MM.1S (cell line): ENCODE measurements around the gene FH.

Experiments used
- DNase-seq: peaks from one replicate; pipeline ENCODE4 v3.0.0-alpha.2; 2015
- H2AFZ ChIP-seq: fragments of 300-600 bp; sonication (generic); 2 replicates; pipeline ENCODE4 v1.6.0; 2016; ENCODE audit warnings: antibody characterized with exemption, low read length
- H3F3A ChIP-seq: fragments of 300-600 bp; sonication (generic); 2 replicates; pipeline ENCODE4 v1.6.1; 2016; ENCODE audit warnings: mild to moderate bottlenecking, antibody characterized with exemption, low read length, moderate library complexity, mixed read lengths; ENCODE audit not compliant: insufficient read depth
- H3K27ac ChIP-seq: fragments of 300-600 bp; sonication (generic); 2 replicates; pipeline ENCODE4 v1.5.1; 2016; ENCODE audit warnings: mild to moderate bottlenecking, low read length
- H3K27me3 ChIP-seq: fragments of 300-600 bp; sonication (generic); replicated peaks from 2 replicates; pipeline ENCODE4 v1.6.0; 2016; ENCODE audit warnings: low read length; ENCODE audit not compliant: insufficient read depth
- H3K36me3 ChIP-seq: fragments of 300-600 bp; sonication (generic); replicated peaks from 2 replicates; pipeline ENCODE4 v1.6.1; 2016; ENCODE audit warnings: mild to moderate bottlenecking, low read length, mixed read lengths; ENCODE audit not compliant: insufficient read depth
- H3K4me1 ChIP-seq: fragments of 300-600 bp; sonication (generic); 2 replicates; pipeline ENCODE4 v1.6.1; 2016; ENCODE audit warnings: low read length, mixed read lengths
- H3K4me2 ChIP-seq: fragments of 300-600 bp; sonication (generic); 2 replicates; pipeline ENCODE4 v1.6.0; 2016; ENCODE audit warnings: low read depth, low read length
- H3K4me3 ChIP-seq: fragments of 300-600 bp; sonication (generic); 2 replicates; pipeline ENCODE4 v1.5.1; 2016; ENCODE audit warnings: low read length, mixed read lengths
- H3K79me2 ChIP-seq: fragments of 300-600 bp; sonication (generic); 2 replicates; pipeline ENCODE4 v1.6.1; 2016; ENCODE audit warnings: mixed run types, low read length, mixed read lengths
- H3K9ac ChIP-seq: fragments of 300-600 bp; sonication (generic); 2 replicates; pipeline ENCODE4 v1.6.1; 2016; ENCODE audit warnings: low read length, mixed read lengths
- H3K9me2 ChIP-seq: fragments of 300-600 bp; sonication (generic); replicated peaks from 2 replicates; pipeline ENCODE4 v1.6.1; 2016; ENCODE audit warnings: mild to moderate bottlenecking, low read length, mixed read lengths; ENCODE audit not compliant: insufficient read depth
- H3K9me3 ChIP-seq: fragments of 300-600 bp; sonication (generic); replicated peaks from 2 replicates; pipeline ENCODE4 v1.6.1; 2016; ENCODE audit warnings: mild to moderate bottlenecking, low read length, mixed read lengths; ENCODE audit not compliant: insufficient read depth
- H4K20me1 ChIP-seq: fragments of 300-600 bp; sonication (generic); 2 replicates; pipeline ENCODE4 v1.6.1; 2016; ENCODE audit warnings: mild to moderate bottlenecking, low read length, moderate library complexity, mixed read lengths; ENCODE audit not compliant: insufficient read depth
- CTCF ChIP-seq: fragments of 300-600 bp; sonication (generic); IDR thresholded peaks from 2 replicates; pipeline ENCODE4 v1.5.1; 2016; ENCODE audit warnings: antibody characterized with exemption, low read length, mixed read lengths
- EZH2 ChIP-seq: fragments of 300-600 bp; sonication (generic); optimal IDR thresholded peaks from 2 replicates; pipeline ENCODE3; 2017; ENCODE audit warnings: low read depth, mild to moderate bottlenecking, antibody characterized with exemption, low read length, mixed read lengths
- EZH2phosphoT487 ChIP-seq: fragments of 300-600 bp; sonication (generic); IDR thresholded peaks from 2 replicates; pipeline ENCODE4 v1.6.1; 2018; ENCODE audit warnings: antibody characterized with exemption, low read length

Gene FH

GRCh38 chr1:241548008-241548407, 28.5 kb upstream of the FH start:
- H3K9ac ChIP-seq = no peak overlapping the region
- no peaks in the 10 kb centered on the region for H3K36me3 ChIP-seq
- no peaks in the 10 kb centered on the region for H3K79me2 ChIP-seq
- no peaks in the 10 kb centered on the region for H3F3A ChIP-seq
- no peak overlapping the region for H3K4me3 ChIP-seq
- no peaks in the 10 kb centered on the region for H3K9me2 ChIP-seq
- no peak overlapping the region for H2AFZ ChIP-seq
- no peak for DNase-seq
- no peak overlapping the region for H3K27ac ChIP-seq
- TF ChIP-seq CTCF (no peak), EZH2 (no peak), EZH2phosphoT487 (no peak)
- H3K4me1 ChIP-seq = no peaks in the 10 kb centered on the region
- H3K9me3 ChIP-seq = no peaks in the 10 kb centered on the region
- no peaks in the 10 kb centered on the region for H4K20me1 ChIP-seq
- no peaks in the 10 kb centered on the region for H3K27me3 ChIP-seq
- H3K4me2 ChIP-seq = no peak overlapping the region

- no peaks in the 10 kb centered on the region for H3K9me3 ChIP-seq
- no peak overlapping the region for H3K9ac ChIP-seq
- H2AFZ ChIP-seq = no peak overlapping the region
- H3K36me3 ChIP-seq = no peaks in the 10 kb centered on the region
- DNase-seq = no peak
- no peak overlapping the region for H3K27ac ChIP-seq
- no peak overlapping the region for H3K4me2 ChIP-seq
- H3K4me1 ChIP-seq = no peaks in the 10 kb centered on the region
- H3K4me3 ChIP-seq = no peak overlapping the region
- H4K20me1 ChIP-seq = no peaks in the 10 kb centered on the region
- H3K27me3 ChIP-seq = no peaks in the 10 kb centered on the region
- no peaks in the 10 kb centered on the region for H3K9me2 ChIP-seq
- no peak for TF ChIP-seq EZH2phosphoT487
- TF ChIP-seq CTCF = no peak
- no peak for TF ChIP-seq EZH2
- H3F3A ChIP-seq = no peaks in the 10 kb centered on the region
- no peaks in the 10 kb centered on the region for H3K79me2 ChIP-seq
Observed at GRCh38 chr1:241542199-241542907, 22.8 kb upstream of the FH start.

- Histone ChIP-seq H3F3A (peaks cover 25% of the 10 kb centered on the region), H3K27me3 (no peaks in the 10 kb centered on the region), H3K9me3 (no peaks in the 10 kb centered on the region), H4K20me1 (no peaks in the 10 kb centered on the region), H3K36me3 (no peaks in the 10 kb centered on the region), H3K4me1 (peaks cover 9% of the 10 kb centered on the region), H3K27ac (no peak overlapping the region), H3K4me2 (no peak overlapping the region), H3K9me2 (no peaks in the 10 kb centered on the region), H3K79me2 (no peaks in the 10 kb centered on the region), H3K4me3 (no peak overlapping the region), H3K9ac (no peak overlapping the region), H2AFZ (no peak overlapping the region)
- no peak for DNase-seq
- no peak for TF ChIP-seq CTCF
- TF ChIP-seq EZH2 = no peak
- no peak for TF ChIP-seq EZH2phosphoT487
Observed at GRCh38 chr1:241536969-241537368, 17.4 kb upstream of the FH start.
